HepG2 (cell line): Measurements from ENCODE around the gene PLXNB2. TPM values are rescaled to one million over a fixed set of nuclear protein-coding genes. Genes with fewer than 3 reads are reported as not detected.

ENCODE experiments used
- DMAP1 ChIP-seq: IDR thresholded peaks from 2 replicates; pipeline ENCODE4 v1.6.1; 2016
- DNMT1 ChIP-seq: sonication (generic); formaldehyde crosslinking; IDR thresholded peaks from 2 replicates; pipeline ENCODE4 v1.5.1; 2020; ENCODE audit warnings: mild to moderate bottlenecking, missing genetic modification reagents
- ETV5 ChIP-seq: IDR thresholded peaks from 2 replicates; pipeline ENCODE4 v1.6.1; 2018; ENCODE audit warnings: missing biosample characterization, missing genetic modification reagents, inconsistent platforms, borderline replicate concordance
- JUNB ChIP-seq: sonication (generic); formaldehyde crosslinking; IDR thresholded peaks from 2 replicates; pipeline ENCODE4 v1.8.0; 2022; ENCODE audit warnings: missing genetic modification reagents, mild to moderate bottlenecking, borderline replicate concordance
- NFATC3 ChIP-seq: sonication (generic); formaldehyde crosslinking; IDR thresholded peaks from 2 replicates; pipeline ENCODE4 v1.5.1; 2020; ENCODE audit warnings: mild to moderate bottlenecking, missing genetic modification reagents
- NFE2L1 ChIP-seq: sonication (generic); formaldehyde crosslinking; IDR thresholded peaks from 2 replicates; pipeline ENCODE4 v1.4.0; 2020; ENCODE audit warnings: missing genetic modification reagents, mild to moderate bottlenecking, borderline replicate concordance
- SAP130 ChIP-seq: IDR thresholded peaks from 2 replicates; pipeline ENCODE4 v1.6.1; 2016; ENCODE audit warnings: low read depth
- SIX4 ChIP-seq: sonication (generic); formaldehyde crosslinking; IDR thresholded peaks from 2 replicates; pipeline ENCODE4 v1.4.0; 2020; ENCODE audit warnings: missing genetic modification reagents
- SOX5 ChIP-seq: IDR thresholded peaks from 2 replicates; pipeline ENCODE4 v1.6.1; 2016; ENCODE audit warnings: borderline replicate concordance
- SPEN ChIP-seq: sonication (generic); formaldehyde crosslinking; IDR thresholded peaks from 2 replicates; pipeline ENCODE4 v1.5.1; 2020; ENCODE audit warnings: low read depth, mild to moderate bottlenecking, missing genetic modification reagents
- THAP11 ChIP-seq: IDR thresholded peaks from 2 replicates; pipeline ENCODE4 v1.6.1; 2016; ENCODE audit warnings: missing biosample characterization, missing genetic modification reagents
- ZFP1 ChIP-seq: IDR thresholded peaks from 2 replicates; pipeline ENCODE4 v1.6.1; 2016
- ZFY ChIP-seq: sonication (generic); formaldehyde crosslinking; IDR thresholded peaks from 2 replicates; pipeline ENCODE4 v1.4.0; 2020; ENCODE audit warnings: missing genetic modification reagents
- ZNF367 ChIP-seq: sonication (generic); formaldehyde crosslinking; IDR thresholded peaks from 2 replicates; pipeline ENCODE4 v1.4.0; 2020; ENCODE audit warnings: missing genetic modification reagents, borderline replicate concordance
- polyA plus RNA-seq, 8 experiments: library from polyadenylated mRNA; depleted of rRNA in 3 of 8; stranded (reverse) in 7 of 8; unstranded in 1 of 8; fragments of >200 nt; fragmentation: Illumina TruSeq in 4 of 8; extraction: Trizol in 4 of 8; gene quantifications; 2 replicates each; pipeline versions ENCODE4 v1.2.1 to v1.2.3, GENCODE V29; 2011 to 2016; ENCODE audit warnings: low read depth in 4 of 8, missing spikeins in 1 of 8, mixed read lengths in 1 of 8; ENCODE audit not compliant: insufficient read depth in 1 of 8
- total RNA-seq, 5 experiments: library from RNA; depleted of rRNA; stranded (reverse); fragments of >200 nt; fragmentation: Illumina TruSeq; extraction: Trizol; gene quantifications; 2 replicates each; pipeline ENCODE4 v1.2.3, GENCODE V29; 2016; ENCODE audit warnings: low read depth in 1 of 5
- TF ChIP-seq, protein P1 (sequence below): sonication (generic); formaldehyde crosslinking; IDR thresholded peaks from 2 replicates; pipeline ENCODE4 v1.4.0; 2020; ENCODE audit warnings: missing genetic modification reagents, borderline replicate concordance
- TF ChIP-seq, protein P2 (sequence below): sonication (generic); formaldehyde crosslinking; IDR thresholded peaks from 2 replicates; pipeline ENCODE4 v1.5.1; 2020; ENCODE audit warnings: missing genetic modification reagents, mild to moderate bottlenecking, borderline replicate concordance
- TF ChIP-seq, protein P3 (sequence below): sonication (generic); formaldehyde crosslinking; IDR thresholded peaks from 2 replicates; pipeline ENCODE4 v1.5.1; 2020; ENCODE audit warnings: mild to moderate bottlenecking, missing genetic modification reagents, moderate library complexity
- TF ChIP-seq, protein P4 (sequence below): sonication (generic); formaldehyde crosslinking; IDR thresholded peaks from 2 replicates; pipeline ENCODE4 v1.8.0; 2022; ENCODE audit warnings: mild to moderate bottlenecking, missing genetic modification reagents, moderate library complexity
- TF ChIP-seq, protein P5 (sequence below): IDR thresholded peaks from 2 replicates; pipeline ENCODE4 v1.6.1; 2016; ENCODE audit warnings: control low read depth
- TF ChIP-seq, protein P6 (sequence below): sonication (generic); formaldehyde crosslinking; IDR thresholded peaks from 2 replicates; pipeline ENCODE4 v1.8.0; 2022; ENCODE audit warnings: mild to moderate bottlenecking, missing genetic modification reagents, moderate library complexity
- TF ChIP-seq, protein P7 (sequence below): sonication (generic); formaldehyde crosslinking; IDR thresholded peaks from 2 replicates; pipeline ENCODE4 v1.5.0; 2020; ENCODE audit warnings: mild to moderate bottlenecking, missing genetic modification reagents, moderate library complexity

The PLXNB2 gene
- total and polyA plus RNA-seq, 2 of the 13 experiments (the other 11 are each of a cell fraction or from before 2014, with no cell fraction given) = 32.6 to 68.9 TPM

DNA sequence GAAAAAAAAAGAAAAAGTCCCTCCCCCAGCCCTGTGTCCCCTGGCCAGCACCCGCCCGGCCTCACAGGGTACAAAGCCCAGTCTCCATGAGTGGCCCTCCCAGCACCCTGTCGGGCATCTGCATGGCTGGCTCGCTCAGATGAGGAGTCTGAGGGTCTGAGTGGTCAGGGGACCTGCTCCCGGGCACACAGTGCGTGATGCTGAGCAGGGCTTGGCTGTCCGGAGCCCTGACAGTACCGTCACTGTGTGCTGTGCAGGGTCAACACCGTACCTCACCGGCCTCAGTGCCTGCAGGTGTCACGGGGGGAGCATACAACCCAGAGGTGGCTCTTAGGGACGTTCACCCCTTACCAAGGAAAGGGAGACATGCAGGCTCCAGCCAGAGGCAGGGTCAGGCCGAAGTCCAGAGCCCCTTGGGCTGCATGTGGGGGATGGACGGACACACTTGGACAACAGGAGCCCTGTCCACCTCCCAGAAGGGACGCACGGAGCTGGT is 3.6 kb upstream of the PLXNB2 start (continued):
- TF ChIP-seq, protein P1, sequence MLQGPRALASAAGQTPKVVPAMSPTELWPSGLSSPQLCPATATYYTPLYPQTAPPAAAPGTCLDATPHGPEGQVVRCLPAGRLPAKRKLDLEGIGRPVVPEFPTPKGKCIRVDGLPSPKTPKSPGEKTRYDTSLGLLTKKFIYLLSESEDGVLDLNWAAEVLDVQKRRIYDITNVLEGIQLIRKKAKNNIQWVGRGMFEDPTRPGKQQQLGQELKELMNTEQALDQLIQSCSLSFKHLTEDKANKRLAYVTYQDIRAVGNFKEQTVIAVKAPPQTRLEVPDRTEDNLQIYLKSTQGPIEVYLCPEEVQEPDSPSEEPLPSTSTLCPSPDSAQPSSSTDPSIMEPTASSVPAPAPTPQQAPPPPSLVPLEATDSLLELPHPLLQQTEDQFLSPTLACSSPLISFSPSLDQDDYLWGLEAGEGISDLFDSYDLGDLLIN (CRISPR knock-in tag) = no peak
- no peak for TF ChIP-seq NFE2L1
- TF ChIP-seq DNMT1 (CRISPR knock-in tag) = no peak
- no peak for TF ChIP-seq JUNB (CRISPR knock-in tag)
- TF ChIP-seq ETV5 (CRISPR knock-in tag) = peak; percentile 10; the same call in 1 of the 2 replicates
- no peak for TF ChIP-seq DMAP1 (CRISPR knock-in tag)
- TF ChIP-seq, protein P2, sequence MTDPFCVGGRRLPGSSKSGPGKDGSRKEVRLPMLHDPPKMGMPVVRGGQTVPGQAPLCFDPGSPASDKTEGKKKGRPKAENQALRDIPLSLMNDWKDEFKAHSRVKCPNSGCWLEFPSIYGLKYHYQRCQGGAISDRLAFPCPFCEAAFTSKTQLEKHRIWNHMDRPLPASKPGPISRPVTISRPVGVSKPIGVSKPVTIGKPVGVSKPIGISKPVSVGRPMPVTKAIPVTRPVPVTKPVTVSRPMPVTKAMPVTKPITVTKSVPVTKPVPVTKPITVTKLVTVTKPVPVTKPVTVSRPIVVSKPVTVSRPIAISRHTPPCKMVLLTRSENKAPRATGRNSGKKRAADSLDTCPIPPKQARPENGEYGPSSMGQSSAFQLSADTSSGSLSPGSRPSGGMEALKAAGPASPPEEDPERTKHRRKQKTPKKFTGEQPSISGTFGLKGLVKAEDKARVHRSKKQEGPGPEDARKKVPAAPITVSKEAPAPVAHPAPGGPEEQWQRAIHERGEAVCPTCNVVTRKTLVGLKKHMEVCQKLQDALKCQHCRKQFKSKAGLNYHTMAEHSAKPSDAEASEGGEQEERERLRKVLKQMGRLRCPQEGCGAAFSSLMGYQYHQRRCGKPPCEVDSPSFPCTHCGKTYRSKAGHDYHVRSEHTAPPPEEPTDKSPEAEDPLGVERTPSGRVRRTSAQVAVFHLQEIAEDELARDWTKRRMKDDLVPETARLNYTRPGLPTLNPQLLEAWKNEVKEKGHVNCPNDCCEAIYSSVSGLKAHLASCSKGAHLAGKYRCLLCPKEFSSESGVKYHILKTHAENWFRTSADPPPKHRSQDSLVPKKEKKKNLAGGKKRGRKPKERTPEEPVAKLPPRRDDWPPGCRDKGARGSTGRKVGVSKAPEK (CRISPR knock-in tag) = no peak
- TF ChIP-seq, protein P3, sequence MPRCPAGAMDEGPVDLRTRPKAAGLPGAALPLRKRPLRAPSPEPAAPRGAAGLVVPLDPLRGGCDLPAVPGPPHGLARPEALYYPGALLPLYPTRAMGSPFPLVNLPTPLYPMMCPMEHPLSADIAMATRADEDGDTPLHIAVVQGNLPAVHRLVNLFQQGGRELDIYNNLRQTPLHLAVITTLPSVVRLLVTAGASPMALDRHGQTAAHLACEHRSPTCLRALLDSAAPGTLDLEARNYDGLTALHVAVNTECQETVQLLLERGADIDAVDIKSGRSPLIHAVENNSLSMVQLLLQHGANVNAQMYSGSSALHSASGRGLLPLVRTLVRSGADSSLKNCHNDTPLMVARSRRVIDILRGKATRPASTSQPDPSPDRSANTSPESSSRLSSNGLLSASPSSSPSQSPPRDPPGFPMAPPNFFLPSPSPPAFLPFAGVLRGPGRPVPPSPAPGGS (CRISPR knock-in tag) = no peak
- peak; percentile 47 for TF ChIP-seq SAP130
- TF ChIP-seq, protein P4, sequence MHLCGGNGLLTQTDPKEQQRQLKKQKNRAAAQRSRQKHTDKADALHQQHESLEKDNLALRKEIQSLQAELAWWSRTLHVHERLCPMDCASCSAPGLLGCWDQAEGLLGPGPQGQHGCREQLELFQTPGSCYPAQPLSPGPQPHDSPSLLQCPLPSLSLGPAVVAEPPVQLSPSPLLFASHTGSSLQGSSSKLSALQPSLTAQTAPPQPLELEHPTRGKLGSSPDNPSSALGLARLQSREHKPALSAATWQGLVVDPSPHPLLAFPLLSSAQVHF = no peak
- TF ChIP-seq, protein P5, sequence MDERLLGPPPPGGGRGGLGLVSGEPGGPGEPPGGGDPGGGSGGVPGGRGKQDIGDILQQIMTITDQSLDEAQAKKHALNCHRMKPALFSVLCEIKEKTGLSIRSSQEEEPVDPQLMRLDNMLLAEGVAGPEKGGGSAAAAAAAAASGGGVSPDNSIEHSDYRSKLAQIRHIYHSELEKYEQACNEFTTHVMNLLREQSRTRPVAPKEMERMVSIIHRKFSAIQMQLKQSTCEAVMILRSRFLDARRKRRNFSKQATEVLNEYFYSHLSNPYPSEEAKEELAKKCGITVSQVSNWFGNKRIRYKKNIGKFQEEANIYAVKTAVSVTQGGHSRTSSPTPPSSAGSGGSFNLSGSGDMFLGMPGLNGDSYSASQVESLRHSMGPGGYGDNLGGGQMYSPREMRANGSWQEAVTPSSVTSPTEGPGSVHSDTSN = no peak
- TF ChIP-seq, protein P6, sequence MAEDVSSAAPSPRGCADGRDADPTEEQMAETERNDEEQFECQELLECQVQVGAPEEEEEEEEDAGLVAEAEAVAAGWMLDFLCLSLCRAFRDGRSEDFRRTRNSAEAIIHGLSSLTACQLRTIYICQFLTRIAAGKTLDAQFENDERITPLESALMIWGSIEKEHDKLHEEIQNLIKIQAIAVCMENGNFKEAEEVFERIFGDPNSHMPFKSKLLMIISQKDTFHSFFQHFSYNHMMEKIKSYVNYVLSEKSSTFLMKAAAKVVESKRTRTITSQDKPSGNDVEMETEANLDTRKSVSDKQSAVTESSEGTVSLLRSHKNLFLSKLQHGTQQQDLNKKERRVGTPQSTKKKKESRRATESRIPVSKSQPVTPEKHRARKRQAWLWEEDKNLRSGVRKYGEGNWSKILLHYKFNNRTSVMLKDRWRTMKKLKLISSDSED = no peak
- no peak for TF ChIP-seq SPEN (CRISPR knock-in tag)
- no peak for TF ChIP-seq SIX4 (CRISPR knock-in tag)
- TF ChIP-seq ZFP1 = no peak
- TF ChIP-seq, protein P7, sequence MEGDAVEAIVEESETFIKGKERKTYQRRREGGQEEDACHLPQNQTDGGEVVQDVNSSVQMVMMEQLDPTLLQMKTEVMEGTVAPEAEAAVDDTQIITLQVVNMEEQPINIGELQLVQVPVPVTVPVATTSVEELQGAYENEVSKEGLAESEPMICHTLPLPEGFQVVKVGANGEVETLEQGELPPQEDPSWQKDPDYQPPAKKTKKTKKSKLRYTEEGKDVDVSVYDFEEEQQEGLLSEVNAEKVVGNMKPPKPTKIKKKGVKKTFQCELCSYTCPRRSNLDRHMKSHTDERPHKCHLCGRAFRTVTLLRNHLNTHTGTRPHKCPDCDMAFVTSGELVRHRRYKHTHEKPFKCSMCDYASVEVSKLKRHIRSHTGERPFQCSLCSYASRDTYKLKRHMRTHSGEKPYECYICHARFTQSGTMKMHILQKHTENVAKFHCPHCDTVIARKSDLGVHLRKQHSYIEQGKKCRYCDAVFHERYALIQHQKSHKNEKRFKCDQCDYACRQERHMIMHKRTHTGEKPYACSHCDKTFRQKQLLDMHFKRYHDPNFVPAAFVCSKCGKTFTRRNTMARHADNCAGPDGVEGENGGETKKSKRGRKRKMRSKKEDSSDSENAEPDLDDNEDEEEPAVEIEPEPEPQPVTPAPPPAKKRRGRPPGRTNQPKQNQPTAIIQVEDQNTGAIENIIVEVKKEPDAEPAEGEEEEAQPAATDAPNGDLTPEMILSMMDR (CRISPR knock-in tag) = peak; percentile 28; the same call in 1 of the 2 replicates
- TF ChIP-seq ZNF367 (CRISPR knock-in tag) = no peak
- TF ChIP-seq ZFY = peak; percentile 17; the same call in 1 of the 2 replicates
- TF ChIP-seq SOX5 (CRISPR knock-in tag) = 0 out of 2 replicates have a peak, but pooled peaks have one; percentile 7
- TF ChIP-seq THAP11 (CRISPR knock-in tag) = no peak
- TF ChIP-seq NFATC3 (CRISPR knock-in tag) = no peak
